GM12892 (cell line): ENCODE data around the gene KRTAP5-6.
"Not testable (repeated sequence)": the region's sequence is repeated elsewhere in the genome, so short reads cannot be mapped to it uniquely, and the experiment has no call there.

Source experiments
- POLR2A ChIP-seq: IDR thresholded peaks from 2 replicates; pipeline ENCODE4 v1.6.1; 2011; ENCODE audit warnings: low read depth, low read length, control low read depth
- POLR2AphosphoS5 ChIP-seq: IDR thresholded peaks from 2 replicates; pipeline ENCODE4 v1.6.1; 2011; ENCODE audit warnings: low read depth, low read length, control low read depth
- TAF1 ChIP-seq: IDR thresholded peaks from 2 replicates; pipeline ENCODE4 v1.6.1; 2011; ENCODE audit warnings: low read depth, mild to moderate bottlenecking, control low read depth, low read length, borderline replicate concordance

GRCh38 chr11:1689250-1690166 is 7.5 kb upstream of the KRTAP5-6 start:
- TF ChIP-seq POLR2A, POLR2AphosphoS5, TAF1: not testable (repeated sequence)
